HEK293 (cell line): ENCODE measurements around the gene FBRSL1.

Experiments used
- TCF7L2 ChIP-seq: IDR thresholded peaks from 2 replicates; pipeline ENCODE4 v1.6.1; 2011; ENCODE audit warnings: low read depth, mild to moderate bottlenecking, inconsistent platforms, low read length, moderate library complexity, borderline replicate concordance
- ZNF311 ChIP-seq: fragments of 450-650 bp; formaldehyde crosslinking; IDR thresholded peaks from 2 replicates; pipeline ENCODE4 v1.5.1; 2017; ENCODE audit warnings: missing biosample characterization, missing genetic modification characterization, borderline replicate concordance
- ZNF580 ChIP-seq: fragments of 450-650 bp; formaldehyde crosslinking; IDR thresholded peaks from 2 replicates; pipeline ENCODE4 v1.5.1; 2016; ENCODE audit warnings: missing biosample characterization, missing genetic modification characterization
- TF ChIP-seq, protein P1 (sequence below): fragments of 450-650 bp; formaldehyde crosslinking; IDR thresholded peaks from 2 replicates; pipeline ENCODE4 v1.5.1; 2016; ENCODE audit warnings: missing biosample characterization, missing genetic modification characterization

- TF ChIP-seq ZNF311 (tag by site-specific recombination) (no peak), TCF7L2 (no peak), ZNF580 (no peak)
- TF ChIP-seq, protein P1, sequence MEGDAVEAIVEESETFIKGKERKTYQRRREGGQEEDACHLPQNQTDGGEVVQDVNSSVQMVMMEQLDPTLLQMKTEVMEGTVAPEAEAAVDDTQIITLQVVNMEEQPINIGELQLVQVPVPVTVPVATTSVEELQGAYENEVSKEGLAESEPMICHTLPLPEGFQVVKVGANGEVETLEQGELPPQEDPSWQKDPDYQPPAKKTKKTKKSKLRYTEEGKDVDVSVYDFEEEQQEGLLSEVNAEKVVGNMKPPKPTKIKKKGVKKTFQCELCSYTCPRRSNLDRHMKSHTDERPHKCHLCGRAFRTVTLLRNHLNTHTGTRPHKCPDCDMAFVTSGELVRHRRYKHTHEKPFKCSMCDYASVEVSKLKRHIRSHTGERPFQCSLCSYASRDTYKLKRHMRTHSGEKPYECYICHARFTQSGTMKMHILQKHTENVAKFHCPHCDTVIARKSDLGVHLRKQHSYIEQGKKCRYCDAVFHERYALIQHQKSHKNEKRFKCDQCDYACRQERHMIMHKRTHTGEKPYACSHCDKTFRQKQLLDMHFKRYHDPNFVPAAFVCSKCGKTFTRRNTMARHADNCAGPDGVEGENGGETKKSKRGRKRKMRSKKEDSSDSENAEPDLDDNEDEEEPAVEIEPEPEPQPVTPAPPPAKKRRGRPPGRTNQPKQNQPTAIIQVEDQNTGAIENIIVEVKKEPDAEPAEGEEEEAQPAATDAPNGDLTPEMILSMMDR = no peak
Observed at GRCh38 chr12:132498931-132499330, 9.0 kb downstream of the FBRSL1 start.
